K562 (cell line): ENCODE data around the gene LENEP. TPM values are rescaled to one million over a fixed set of nuclear protein-coding genes. Genes with fewer than 3 reads are reported as not detected.

ENCODE experiments used
- EGR1 ChIP-seq: fragments of 450-650 bp; conservative IDR thresholded peaks from 2 replicates; pipeline ENCODE4 v1.6.1; 2017; ENCODE audit warnings: mild to moderate bottlenecking
- HDAC2 ChIP-seq: fragments of 450-650 bp; IDR thresholded peaks from 2 replicates; pipeline ENCODE4 v1.6.1; 2016; ENCODE audit warnings: mild to moderate bottlenecking
- NFRKB ChIP-seq: fragments of 450-650 bp; IDR thresholded peaks from 2 replicates; pipeline ENCODE4 v1.6.1; 2016; ENCODE audit warnings: low read depth
- POLR2A ChIP-seq: fragments of 450-650 bp; conservative IDR thresholded peaks from 2 replicates; pipeline ENCODE4 v1.6.1; 2016
- RNF2 ChIP-seq: sonication (generic); IDR thresholded peaks from 2 replicates; pipeline ENCODE4 v1.6.1; 2016
- SIN3A ChIP-seq, 2 experiments: fragments of 150-350 bp in 1 of 2; IDR thresholded peaks; 2 replicates each; pipeline ENCODE4 v1.6.1; 2011 to 2016; ENCODE audit warnings: borderline replicate concordance in 2 of 2, low read depth in 2 of 2, low read length in 2 of 2, mild to moderate bottlenecking in 2 of 2, moderate library complexity in 2 of 2; ENCODE audit not compliant: control insufficient read depth in 1 of 2
- SP1 ChIP-seq: sonication (generic); formaldehyde crosslinking; IDR thresholded peaks from 2 replicates; pipeline ENCODE4 v1.8.1; 2022; ENCODE audit warnings: mild to moderate bottlenecking, missing genetic modification reagents
- U2AF2 ChIP-seq: fragments of 200-400 bp; formaldehyde crosslinking; optimal IDR thresholded peaks from 2 replicates; pipeline ENCODE3; 2017; ENCODE audit warnings: low read depth, mild to moderate bottlenecking, low read length
- ZNF780A ChIP-seq: fragments of 250-450 bp; sonication (Bioruptor Pico); IDR thresholded peaks from 2 replicates; pipeline ENCODE4 v1.5.0; 2021; ENCODE audit warnings: mild to moderate bottlenecking
- polyA plus RNA-seq, 8 experiments: library from polyadenylated mRNA; depleted of rRNA in 4 of 8; stranded (reverse) in 5 of 8; unstranded in 3 of 8; fragments of >200 nt; fragmentation: Nextera tagmentation in 2 of 8; fragmentation: Illumina TruSeq in 1 of 8; extraction: Ambion mirVana in 2 of 8; extraction: Trizol in 1 of 8; gene quantifications; 2 replicates each; pipeline versions ENCODE4 v1.2.1 to v1.2.3, GENCODE V29; 2011 to 2014; ENCODE audit warnings: inconsistent platforms in 1 of 8, missing spikeins in 1 of 8
- total RNA-seq, 7 experiments: library from RNA; depleted of rRNA in 6 of 7; stranded (reverse); fragments of >200 nt in 6 of 7; fragmentation: Illumina TruSeq in 2 of 7; extraction: Trizol in 2 of 7; gene quantifications; 2 replicates each; pipeline versions ENCODE4 v1.2.1 to v1.2.3, GENCODE V29; 2011 to 2021; ENCODE audit warnings: low replicate concordance in 1 of 7
- TF ChIP-seq, protein P1 (sequence below): IDR thresholded peaks from 3 replicates; pipeline ENCODE4 v1.6.1; 2011; ENCODE audit warnings: borderline replicate concordance, mild to moderate bottlenecking; ENCODE audit not compliant: insufficient read length, insufficient read depth
- TF ChIP-seq, protein P2 (sequence below): IDR thresholded peaks from 2 replicates; pipeline ENCODE4 v1.6.1; 2011; ENCODE audit warnings: borderline replicate concordance, low read depth, mild to moderate bottlenecking, moderate library complexity, low read length; ENCODE audit not compliant: insufficient read depth, poor library complexity, severe bottlenecking
- TF ChIP-seq, protein P3 (sequence below): fragments of 450-650 bp; IDR thresholded peaks from 2 replicates; pipeline ENCODE4 v1.6.1; 2016; ENCODE audit warnings: low read depth, mild to moderate bottlenecking, moderate library complexity
- TF ChIP-seq, protein P4 (sequence below): sonication (generic); formaldehyde crosslinking; IDR thresholded peaks from 2 replicates; pipeline ENCODE4 v1.8.1; 2023; ENCODE audit warnings: mild to moderate bottlenecking, missing genetic modification reagents
- TF ChIP-seq, protein P5 (sequence below), 2 experiments: fragments of 450-650 bp; conservative IDR thresholded peaks; 2 replicates each; pipeline ENCODE4 v1.6.1; 2017; ENCODE audit warnings: mild to moderate bottlenecking in 2 of 2, moderate library complexity in 2 of 2
- TF ChIP-seq, protein P6 (sequence below): fragments of 450-650 bp; IDR thresholded peaks from 2 replicates; pipeline ENCODE4 v1.6.1; 2018; ENCODE audit not compliant: partially characterized antibody

Gene LENEP
- total and polyA plus RNA-seq, 9 of the 15 experiments (the other 6 are each of a cell fraction or from before 2014, with no cell fraction given): 0.23 to 0.87 (median 0.67) TPM; not detected in 5

DNA sequence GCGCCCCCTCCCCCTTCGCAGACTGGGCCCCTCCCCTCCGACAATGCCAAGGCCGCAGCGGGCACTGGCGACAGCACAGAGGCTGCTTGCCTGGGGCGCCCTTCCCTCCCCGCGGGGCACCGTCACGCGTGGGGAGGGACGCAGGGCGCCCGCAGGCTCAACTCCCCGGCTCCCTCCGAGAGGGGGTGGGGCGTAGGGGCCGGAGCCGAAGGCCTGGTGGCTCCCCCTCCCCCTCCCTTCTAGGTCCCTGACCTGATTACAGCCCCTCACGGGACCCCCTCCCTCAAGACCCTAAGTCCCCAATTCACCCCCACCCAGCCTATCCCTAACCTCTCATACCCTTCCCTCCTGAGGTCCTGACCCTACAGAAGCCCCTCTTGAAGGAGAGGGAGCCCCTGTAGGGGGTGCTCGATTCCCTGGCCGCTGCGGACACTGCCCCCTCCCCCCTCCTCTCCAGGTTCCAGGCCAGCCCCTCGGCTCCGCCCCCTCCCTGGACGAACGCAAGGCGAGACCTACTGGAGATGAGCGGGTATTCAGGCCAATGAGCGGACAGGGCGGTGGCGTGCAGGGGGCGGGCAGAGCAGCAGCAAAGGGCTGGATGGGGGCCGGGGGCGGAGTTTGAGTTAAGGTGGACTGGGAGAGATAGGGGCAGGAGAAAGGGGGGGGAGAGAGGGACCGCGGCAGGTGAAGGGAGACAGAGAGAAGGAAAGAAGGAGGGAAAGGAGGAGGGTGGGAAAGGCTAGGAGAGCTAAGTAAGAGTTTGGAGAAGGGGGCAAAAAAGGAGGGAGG is 8.5 kb downstream of the LENEP start (continued):
- no peak for TF ChIP-seq U2AF2
- TF ChIP-seq, protein P1, sequence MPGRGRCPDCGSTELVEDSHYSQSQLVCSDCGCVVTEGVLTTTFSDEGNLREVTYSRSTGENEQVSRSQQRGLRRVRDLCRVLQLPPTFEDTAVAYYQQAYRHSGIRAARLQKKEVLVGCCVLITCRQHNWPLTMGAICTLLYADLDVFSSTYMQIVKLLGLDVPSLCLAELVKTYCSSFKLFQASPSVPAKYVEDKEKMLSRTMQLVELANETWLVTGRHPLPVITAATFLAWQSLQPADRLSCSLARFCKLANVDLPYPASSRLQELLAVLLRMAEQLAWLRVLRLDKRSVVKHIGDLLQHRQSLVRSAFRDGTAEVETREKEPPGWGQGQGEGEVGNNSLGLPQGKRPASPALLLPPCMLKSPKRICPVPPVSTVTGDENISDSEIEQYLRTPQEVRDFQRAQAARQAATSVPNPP: no peak
- TF ChIP-seq, protein P2, sequence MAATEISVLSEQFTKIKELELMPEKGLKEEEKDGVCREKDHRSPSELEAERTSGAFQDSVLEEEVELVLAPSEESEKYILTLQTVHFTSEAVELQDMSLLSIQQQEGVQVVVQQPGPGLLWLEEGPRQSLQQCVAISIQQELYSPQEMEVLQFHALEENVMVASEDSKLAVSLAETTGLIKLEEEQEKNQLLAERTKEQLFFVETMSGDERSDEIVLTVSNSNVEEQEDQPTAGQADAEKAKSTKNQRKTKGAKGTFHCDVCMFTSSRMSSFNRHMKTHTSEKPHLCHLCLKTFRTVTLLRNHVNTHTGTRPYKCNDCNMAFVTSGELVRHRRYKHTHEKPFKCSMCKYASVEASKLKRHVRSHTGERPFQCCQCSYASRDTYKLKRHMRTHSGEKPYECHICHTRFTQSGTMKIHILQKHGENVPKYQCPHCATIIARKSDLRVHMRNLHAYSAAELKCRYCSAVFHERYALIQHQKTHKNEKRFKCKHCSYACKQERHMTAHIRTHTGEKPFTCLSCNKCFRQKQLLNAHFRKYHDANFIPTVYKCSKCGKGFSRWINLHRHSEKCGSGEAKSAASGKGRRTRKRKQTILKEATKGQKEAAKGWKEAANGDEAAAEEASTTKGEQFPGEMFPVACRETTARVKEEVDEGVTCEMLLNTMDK: peak; percentile 93
- TF ChIP-seq, protein P3, sequence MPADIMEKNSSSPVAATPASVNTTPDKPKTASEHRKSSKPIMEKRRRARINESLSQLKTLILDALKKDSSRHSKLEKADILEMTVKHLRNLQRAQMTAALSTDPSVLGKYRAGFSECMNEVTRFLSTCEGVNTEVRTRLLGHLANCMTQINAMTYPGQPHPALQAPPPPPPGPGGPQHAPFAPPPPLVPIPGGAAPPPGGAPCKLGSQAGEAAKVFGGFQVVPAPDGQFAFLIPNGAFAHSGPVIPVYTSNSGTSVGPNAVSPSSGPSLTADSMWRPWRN: no peak
- TF ChIP-seq POLR2A: 0 out of 2 replicates have a peak, but pooled peaks have one; percentile 56
- TF ChIP-seq ZNF780A (CRISPR knock-in tag): no peak
- peak; percentile 59; the same call in 1 of the 2 replicates for TF ChIP-seq RNF2
- TF ChIP-seq NFRKB: peak; percentile 80; the same call in 1 of the 2 replicates
- TF ChIP-seq, protein P4, sequence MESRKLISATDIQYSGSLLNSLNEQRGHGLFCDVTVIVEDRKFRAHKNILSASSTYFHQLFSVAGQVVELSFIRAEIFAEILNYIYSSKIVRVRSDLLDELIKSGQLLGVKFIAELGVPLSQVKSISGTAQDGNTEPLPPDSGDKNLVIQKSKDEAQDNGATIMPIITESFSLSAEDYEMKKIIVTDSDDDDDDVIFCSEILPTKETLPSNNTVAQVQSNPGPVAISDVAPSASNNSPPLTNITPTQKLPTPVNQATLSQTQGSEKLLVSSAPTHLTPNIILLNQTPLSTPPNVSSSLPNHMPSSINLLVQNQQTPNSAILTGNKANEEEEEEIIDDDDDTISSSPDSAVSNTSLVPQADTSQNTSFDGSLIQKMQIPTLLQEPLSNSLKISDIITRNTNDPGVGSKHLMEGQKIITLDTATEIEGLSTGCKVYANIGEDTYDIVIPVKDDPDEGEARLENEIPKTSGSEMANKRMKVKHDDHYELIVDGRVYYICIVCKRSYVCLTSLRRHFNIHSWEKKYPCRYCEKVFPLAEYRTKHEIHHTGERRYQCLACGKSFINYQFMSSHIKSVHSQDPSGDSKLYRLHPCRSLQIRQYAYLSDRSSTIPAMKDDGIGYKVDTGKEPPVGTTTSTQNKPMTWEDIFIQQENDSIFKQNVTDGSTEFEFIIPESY (CRISPR knock-in tag): no peak
- TF ChIP-seq SP1: peak; percentile 83
- TF ChIP-seq, protein P5, sequence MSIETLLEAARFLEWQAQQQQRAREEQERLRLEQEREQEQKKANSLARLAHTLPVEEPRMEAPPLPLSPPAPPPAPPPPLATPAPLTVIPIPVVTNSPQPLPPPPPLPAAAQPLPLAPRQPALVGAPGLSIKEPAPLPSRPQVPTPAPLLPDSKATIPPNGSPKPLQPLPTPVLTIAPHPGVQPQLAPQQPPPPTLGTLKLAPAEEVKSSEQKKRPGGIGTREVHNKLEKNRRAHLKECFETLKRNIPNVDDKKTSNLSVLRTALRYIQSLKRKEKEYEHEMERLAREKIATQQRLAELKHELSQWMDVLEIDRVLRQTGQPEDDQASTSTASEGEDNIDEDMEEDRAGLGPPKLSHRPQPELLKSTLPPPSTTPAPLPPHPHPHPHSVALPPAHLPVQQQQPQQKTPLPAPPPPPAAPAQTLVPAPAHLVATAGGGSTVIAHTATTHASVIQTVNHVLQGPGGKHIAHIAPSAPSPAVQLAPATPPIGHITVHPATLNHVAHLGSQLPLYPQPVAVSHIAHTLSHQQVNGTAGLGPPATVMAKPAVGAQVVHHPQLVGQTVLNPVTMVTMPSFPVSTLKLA (conservative IDR thresholded peaks at IDR 0.05): peak; percentile 74
- TF ChIP-seq HDAC2: 0 out of 2 replicates have a peak, but pooled peaks have one; percentile 82
- TF ChIP-seq EGR1: peak; percentile 88
- TF ChIP-seq SIN3A (IDR thresholded peaks at IDR 0.05; ENCODE audit: borderline replicate concordance in 2 of 2, control insufficient read depth in 1 of 2, low read depth in 2 of 2, low read length in 2 of 2): peak in 1 of 2 experiments; percentile 15; a peak in 1 of 4 replicates
- TF ChIP-seq, protein P6, sequence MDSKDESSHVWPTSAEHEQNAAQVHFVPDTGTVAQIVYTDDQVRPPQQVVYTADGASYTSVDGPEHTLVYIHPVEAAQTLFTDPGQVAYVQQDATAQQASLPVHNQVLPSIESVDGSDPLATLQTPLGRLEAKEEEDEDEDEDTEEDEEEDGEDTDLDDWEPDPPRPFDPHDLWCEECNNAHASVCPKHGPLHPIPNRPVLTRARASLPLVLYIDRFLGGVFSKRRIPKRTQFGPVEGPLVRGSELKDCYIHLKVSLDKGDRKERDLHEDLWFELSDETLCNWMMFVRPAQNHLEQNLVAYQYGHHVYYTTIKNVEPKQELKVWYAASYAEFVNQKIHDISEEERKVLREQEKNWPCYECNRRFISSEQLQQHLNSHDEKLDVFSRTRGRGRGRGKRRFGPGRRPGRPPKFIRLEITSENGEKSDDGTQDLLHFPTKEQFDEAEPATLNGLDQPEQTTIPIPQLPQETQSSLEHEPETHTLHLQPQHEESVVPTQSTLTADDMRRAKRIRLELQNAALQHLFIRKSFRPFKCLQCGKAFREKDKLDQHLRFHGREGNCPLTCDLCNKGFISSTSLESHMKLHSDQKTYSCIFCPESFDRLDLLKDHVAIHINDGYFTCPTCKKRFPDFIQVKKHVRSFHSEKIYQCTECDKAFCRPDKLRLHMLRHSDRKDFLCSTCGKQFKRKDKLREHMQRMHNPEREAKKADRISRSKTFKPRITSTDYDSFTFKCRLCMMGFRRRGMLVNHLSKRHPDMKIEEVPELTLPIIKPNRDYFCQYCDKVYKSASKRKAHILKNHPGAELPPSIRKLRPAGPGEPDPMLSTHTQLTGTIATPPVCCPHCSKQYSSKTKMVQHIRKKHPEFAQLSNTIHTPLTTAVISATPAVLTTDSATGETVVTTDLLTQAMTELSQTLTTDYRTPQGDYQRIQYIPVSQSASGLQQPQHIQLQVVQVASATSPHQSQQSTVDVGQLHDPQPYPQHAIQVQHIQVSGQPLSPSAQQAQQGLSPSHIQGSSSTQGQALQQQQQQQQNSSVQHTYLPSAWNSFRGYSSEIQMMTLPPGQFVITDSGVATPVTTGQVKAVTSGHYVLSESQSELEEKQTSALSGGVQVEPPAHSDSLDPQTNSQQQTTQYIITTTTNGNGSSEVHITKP: peak; percentile 56
